Adrenal gland (tissue), 12 donors: ENCODE results near the gene UBXN2A. TPM values are rescaled to one million over a fixed set of nuclear protein-coding genes. Genes with fewer than 3 reads are reported as not detected.
A peak's percentile ranks its signal among the peaks of the same experiment; 100 is the strongest.

ENCODE experiments used
- DNase-seq, 7 donors: peaks; one replicate each; pipeline ENCODE4 v3.0.0-alpha.2; 2019 to 2020
- H3K27ac ChIP-seq, 5 donors: fragments of 200-600 bp; sonication (generic) in 4 of 5; 1 replicate in 3 of 5; 2 replicates in 2 of 5; pipeline versions ENCODE4 v1.5.1 to v1.8.0; 2016 to 2020; ENCODE audit warnings: mild to moderate bottlenecking in 1 of 5
- H3K27me3 ChIP-seq: fragments of 200-600 bp; 2 replicates; pipeline ENCODE4 v1.8.0; 2021
- H3K36me3 ChIP-seq, 2 donors: fragments of 200-600 bp; replicated peaks in 1 of 2; 1 replicate in 1 of 2; 2 replicates in 1 of 2; pipeline versions ENCODE4 v1.5.1 to v1.8.0; 2018 to 2022
- H3K4me1 ChIP-seq, 2 donors: fragments of 200-600 bp; replicated peaks in 1 of 2; 1 replicate in 1 of 2; 2 replicates in 1 of 2; pipeline versions ENCODE4 v1.5.1 to v1.8.0; 2018 to 2021
- H3K4me3 ChIP-seq, 4 donors: fragments of 200-600 bp; sonication (generic) in 3 of 4; one replicate each; pipeline ENCODE4 v1.5.1; 2016 to 2018
- H3K9me3 ChIP-seq, 3 donors: fragments of 200-600 bp; sonication (generic) in 1 of 3; replicated peaks in 1 of 3; 1 replicate in 2 of 3; 2 replicates in 1 of 3; pipeline versions ENCODE4 v1.5.1 to v1.8.0; 2016 to 2021
- CTCF ChIP-seq, 6 experiments: fragments of 450-650 bp in 4 of 6; fragments of 200-600 bp in 2 of 6; sonication (generic) in 1 of 6; IDR thresholded peaks; 1 replicate in 5 of 6; 2 replicates in 1 of 6; pipeline versions ENCODE4 v1.5.1 to v1.8.0; 2016 to 2021; ENCODE audit warnings: antibody characterized with exemption in 6 of 6, mild to moderate bottlenecking in 2 of 6, moderate library complexity in 1 of 6
- POLR2A ChIP-seq, 2 donors: fragments of 450-650 bp; IDR thresholded peaks; one replicate each; pipeline ENCODE4 v1.6.1; 2017; ENCODE audit warnings: antibody characterized with exemption in 2 of 2, mild to moderate bottlenecking in 2 of 2, moderate library complexity in 1 of 2
- WGBS, 4 donors: extraction: QIAGEN DNeasy Blood & Tissue Kit in 2 of 4; methylation state at CpG; one replicate each; pipeline versions ENCODE4 v1.1.5 to v1.1.7; 2013 to 2017; 5-methylcytosine and 5-hydroxymethylcytosine counted together
- intact Hi-C, 2 donors: fragments of 100-400 bp; cut with DNase I; formaldehyde crosslinking; loops; one replicate each; pipeline versions ENCODE4 v1.14.1 to v1.15.0; 2022 to 2023
- polyA plus RNA-seq, 3 donors: library from polyadenylated mRNA; stranded (reverse); fragments of 200-250 nt in 2 of 3; fragments of 350-450 nt in 1 of 3; fragmentation: Illumina TruSeq in 1 of 3; extraction: RNeasy Lipid Tissue Mini Kit (QIAGEN cat#74804) in 1 of 3; gene quantifications; one replicate each; pipeline ENCODE4 v1.2.3, GENCODE V29; 2013 to 2014
- total RNA-seq, 9 donors: library from RNA; depleted of rRNA in 4 of 9; stranded (reverse); fragments of >200 nt in 4 of 9; fragments of 120-200 nt in 1 of 9; fragmentation: NEBNext Ultra II Directional in 1 of 9; extraction: Animal tissue kit (Norgen Biotek cat#: 25700) in 1 of 9; gene quantifications; one replicate each; pipeline versions ENCODE4 v1.1.0 to v1.2.4, GENCODE V29; 2013 to 2023
- donor health status: healthy with polysubstance abuse.
- donor health status: Bipolar disorder and iron deficiency.
- donor health status: DM: yes; HTN: yes; CAD: no.
- donor health status: DM: no; HTN: no; CAD: no.
- donor health status: DM: no; HTN: no; CAD: no.
- donor health status: DM: yes; HTN: yes; CAD: no.

UBXN2A gene
- total and polyA plus RNA-seq, 12 donors: 5.4 to 17.3 (median 11.0) TPM

DNA sequence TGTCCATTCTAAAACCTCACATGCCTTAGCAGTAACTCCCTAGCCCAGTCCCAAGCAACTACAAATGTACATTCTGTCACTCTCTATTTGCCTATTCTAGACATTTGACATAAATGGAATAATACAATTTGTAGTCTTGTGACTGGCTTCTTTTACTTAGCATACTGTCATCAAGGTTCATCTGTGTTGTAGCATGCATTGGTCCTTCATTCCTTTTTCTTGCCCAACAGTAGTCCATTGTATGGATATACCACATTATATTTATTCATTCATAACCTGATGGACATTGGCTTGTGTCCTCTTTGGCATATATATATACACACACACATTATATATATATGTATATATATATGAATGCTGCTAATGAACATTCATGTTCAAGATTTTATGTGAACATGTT, 67.4 kb downstream of the UBXN2A start:
- no peak overlapping the region for H3K27ac ChIP-seq
- DNase-seq: no peak
- H3K27me3 ChIP-seq: peaks cover 13% of the 10 kb centered on the region
- no peak for TF ChIP-seq POLR2A (IDR thresholded peaks at IDR 0.05)
- peaks cover 0 to 11% of the 10 kb centered on the region in 2 donors for H3K4me1 ChIP-seq
- H3K9me3 ChIP-seq: no peaks in the 10 kb centered on the region
- H3K4me3 ChIP-seq: no peak overlapping the region
- intact Hi-C loops: no loop called here
- no peaks in the 10 kb centered on the region for H3K36me3 ChIP-seq

- WGBS, 4 donors: 78 to 88% (median 82%) methylated on average over 12 to 13 of the region's 13 CpGs
- Histone ChIP-seq H3K9me3 (no peaks in the 10 kb centered on the region), H3K4me1 (peaks cover 0 to 11% of the 10 kb centered on the region in 2 donors), H3K36me3 (no peaks in the 10 kb centered on the region), H3K27me3 (peaks cover 13% of the 10 kb centered on the region), H3K27ac (no peak overlapping the region), H3K4me3 (no peak overlapping the region)
- DNase-seq: no peak
- intact Hi-C loops: no loop called here
- TF ChIP-seq CTCF (IDR thresholded peaks at IDR 0.05) (no peak), POLR2A (IDR thresholded peaks at IDR 0.05) (no peak)
Observed at GRCh38 chr2:24008672-24009366, 68.6 kb downstream of the UBXN2A start.

DNA sequence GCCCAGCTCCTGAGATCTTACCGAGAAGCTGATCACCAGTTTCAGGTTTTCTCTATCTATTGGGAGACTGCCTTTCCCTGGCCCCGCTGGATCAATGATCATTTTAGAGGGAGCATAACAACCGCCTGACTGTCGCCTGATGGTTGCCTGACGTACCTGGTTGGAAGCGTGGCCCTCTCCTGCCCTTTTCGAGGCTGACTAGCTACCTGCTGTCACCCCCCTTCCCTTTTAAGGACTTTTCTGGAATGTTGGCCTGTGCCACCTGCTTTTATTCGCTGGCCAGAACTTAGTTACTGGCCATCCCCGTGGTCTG, 69.1 kb downstream of the UBXN2A start:
- peaks cover 0 to 11% of the 10 kb centered on the region in 2 donors for H3K4me1 ChIP-seq
- H3K4me3 ChIP-seq: peak overlapping the region in 1 of 4 donors; percentile 58
- TF ChIP-seq CTCF (IDR thresholded peaks at IDR 0.05) (no peak), POLR2A (IDR thresholded peaks at IDR 0.05) (no peak)
- no peaks in the 10 kb centered on the region for H3K36me3 ChIP-seq
- 74 to 76% (median 75%) methylated on average over 9 of the region's 9 CpGs for whole genome bisulfite sequencing, 4 donors
- H3K27ac ChIP-seq: no peak overlapping the region
- intact Hi-C loops: no loop called here
- peaks cover 13% of the 10 kb centered on the region for H3K27me3 ChIP-seq
- no peak for DNase-seq
- no peaks in the 10 kb centered on the region for H3K9me3 ChIP-seq

DNA sequence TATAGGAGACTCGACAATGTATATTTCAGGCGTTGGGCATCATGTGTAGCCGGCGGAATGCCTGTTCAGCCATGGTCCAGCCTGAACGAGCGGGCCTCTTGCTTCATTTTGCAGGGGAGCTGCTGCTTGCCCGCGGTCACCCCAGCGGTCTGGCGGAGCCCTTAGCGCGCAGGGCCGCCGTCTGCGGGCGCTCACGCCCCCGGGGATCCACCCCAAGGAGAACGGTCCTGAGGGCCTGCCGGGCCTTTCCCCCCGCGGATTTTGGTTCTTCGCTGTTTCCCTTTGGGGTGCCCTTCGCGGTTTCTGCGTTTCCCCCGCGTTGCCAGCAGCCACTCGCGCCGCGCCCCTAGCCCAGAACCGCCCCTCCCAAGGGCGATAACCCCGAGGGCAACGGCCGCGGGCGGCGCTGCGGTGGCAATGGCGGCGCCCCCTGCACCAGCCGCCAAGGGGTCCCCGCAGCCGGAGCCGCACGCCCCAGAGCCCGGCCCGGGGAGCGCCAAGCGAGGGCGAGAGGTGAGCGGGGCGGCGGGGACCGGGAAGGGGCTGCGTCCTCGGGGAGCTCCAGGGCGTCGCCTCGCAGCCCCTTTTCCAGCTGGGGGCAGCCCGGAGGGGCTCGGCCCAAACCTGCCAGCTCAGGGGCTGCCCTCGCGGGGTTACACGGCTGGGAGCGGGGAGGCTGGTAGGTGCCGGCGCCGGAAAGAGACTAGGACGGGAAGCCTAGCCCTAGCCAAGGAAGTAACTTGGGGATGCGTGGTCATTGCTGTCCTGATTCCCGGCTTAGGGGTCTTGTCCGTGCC, 69.6 kb downstream of the UBXN2A start, which contains the start of gene MFSD2B:
TSS of gene MFSD2B (plus strand) at position 406 of the 797 bp plus-strand sequence. CDS start at position 418, 12 bp downstream.
- intact Hi-C loops: no loop called here
- Histone ChIP-seq H3K36me3 (no peaks in the 10 kb centered on the region), H3K27ac (no peak within 1 kb of the TSS), H3K27me3 (peaks cover 13% of the 10 kb centered on the region), H3K9me3 (no peaks in the 10 kb centered on the region), H3K4me1 (peaks cover 0 to 11% of the 10 kb centered on the region in 2 donors), H3K4me3 (peak within 1 kb of the TSS in 1 of 4 donors; percentile 58)
- WGBS, 4 donors: 3 to 34% (median 4%) methylated on average over 4 to 75 of the region's 75 CpGs
- no peak for TF ChIP-seq POLR2A (IDR thresholded peaks at IDR 0.05)
- TF ChIP-seq CTCF (IDR thresholded peaks at IDR 0.05): no peak
- no peak for DNase-seq
